KOPT-K1 (cell line): ENCODE measurements around the gene DPY19L2.
"Not testable (repeated sequence)": the region's sequence is repeated elsewhere in the genome, so short reads cannot be mapped to it uniquely, and the experiment has no call there.

Experiments
- H3K27ac ChIP-seq: fragments of 200-600 bp; sonication (generic); 2 replicates; pipeline ENCODE4 v1.5.1; 2016; ENCODE audit warnings: antibody characterized with exemption, mild to moderate bottlenecking, low read depth, low read length; ENCODE audit not compliant: poor library complexity, severe bottlenecking
- H3K36me3 ChIP-seq: fragments of 200-600 bp; sonication (generic); 2 replicates; pipeline ENCODE4 v1.5.1; 2017; ENCODE audit warnings: antibody characterized with exemption, mild to moderate bottlenecking, low read length, moderate library complexity; ENCODE audit not compliant: insufficient read depth
- H3K9me3 ChIP-seq: fragments of 200-600 bp; sonication (generic); 2 replicates; pipeline ENCODE4 v1.5.1; 2017; ENCODE audit warnings: antibody characterized with exemption, low read length, mild to moderate bottlenecking; ENCODE audit not compliant: insufficient read depth, poor library complexity, severe bottlenecking

The DPY19L2 gene

DNA sequence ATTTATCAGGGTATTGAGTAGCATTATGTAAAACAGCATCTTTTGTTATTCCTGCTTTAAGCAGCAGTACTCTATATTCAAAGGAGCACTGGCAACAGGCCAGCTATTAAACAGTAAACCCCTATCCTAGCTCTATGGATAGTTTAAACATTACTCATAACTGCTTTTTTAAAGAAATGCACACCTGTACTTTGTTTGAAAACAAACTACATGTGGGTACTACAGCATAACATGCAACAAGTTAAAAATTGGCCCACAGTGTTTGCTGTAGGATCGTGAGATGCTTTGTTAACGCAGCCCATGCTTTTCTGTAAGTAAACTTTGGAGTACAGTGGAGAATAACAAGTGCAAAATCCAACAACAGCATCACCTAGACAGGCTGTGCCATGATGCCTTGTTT lies 14.3 kb upstream of the DPY19L2 start:
- H3K27ac ChIP-seq, H3K9me3 ChIP-seq, H3K36me3 ChIP-seq: not testable (repeated sequence)

DNA sequence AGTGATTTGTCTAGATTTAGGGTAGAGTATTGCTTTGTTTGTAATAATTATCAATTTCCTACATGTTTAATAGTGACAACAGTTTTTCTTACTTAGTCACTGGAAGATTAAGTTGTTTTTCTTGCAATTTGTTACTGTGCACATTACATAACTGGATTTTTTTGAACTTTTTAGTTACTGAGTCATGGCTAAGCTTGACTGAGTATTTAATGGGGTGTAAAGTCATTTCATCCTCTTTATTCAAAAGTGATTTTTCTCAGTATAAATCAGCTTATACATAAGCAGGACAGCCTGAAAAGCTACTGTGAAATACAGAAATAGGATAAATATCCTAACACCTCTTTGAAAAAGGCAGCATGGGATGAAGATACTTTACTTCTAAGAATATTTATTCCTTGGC lies 12.5 kb upstream of the DPY19L2 start:
- not testable (repeated sequence) for H3K36me3 ChIP-seq, H3K9me3 ChIP-seq, H3K27ac ChIP-seq

DNA sequence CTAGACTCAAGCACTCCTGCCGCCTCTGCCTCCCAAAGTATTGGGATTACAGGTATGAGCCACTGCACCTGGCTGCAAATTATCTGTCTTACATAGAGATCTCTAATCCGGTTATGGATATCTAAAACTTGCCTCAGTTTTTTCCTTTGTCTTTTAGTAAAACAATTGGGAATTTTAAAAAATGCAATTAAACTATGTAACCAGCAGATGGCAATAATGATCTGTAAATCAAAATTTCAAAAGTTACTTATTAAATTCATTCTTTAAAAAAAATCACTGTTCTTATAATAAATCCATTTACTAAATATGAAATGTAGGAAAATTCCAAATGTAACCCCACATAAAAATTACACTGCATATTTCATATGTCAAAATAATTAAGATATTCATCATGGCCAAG lies 4.3 kb upstream of the DPY19L2 start:
- H3K36me3 ChIP-seq, H3K27ac ChIP-seq, H3K9me3 ChIP-seq: not testable (repeated sequence)

DNA sequence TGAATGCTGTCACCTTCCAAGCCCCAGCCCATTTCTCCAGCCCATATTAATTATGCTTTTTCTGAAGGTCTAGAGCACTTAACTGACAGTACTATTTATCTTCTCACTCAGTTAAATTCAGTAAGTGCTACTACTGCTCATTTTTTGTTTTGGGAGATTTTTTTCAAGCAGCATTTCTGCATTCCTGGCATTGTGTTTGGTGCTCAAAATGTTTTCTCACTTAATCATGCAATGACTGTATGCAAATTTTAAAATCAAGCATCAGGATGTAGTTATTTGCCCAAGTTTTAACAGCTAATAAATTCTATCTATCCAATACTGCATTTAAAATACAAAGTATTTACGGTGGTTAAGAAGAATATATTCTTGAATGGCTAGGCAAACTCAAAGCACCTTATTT lies 1.6 kb upstream of the DPY19L2 start:
- not testable (repeated sequence) for H3K36me3 ChIP-seq, H3K27ac ChIP-seq, H3K9me3 ChIP-seq

DNA sequence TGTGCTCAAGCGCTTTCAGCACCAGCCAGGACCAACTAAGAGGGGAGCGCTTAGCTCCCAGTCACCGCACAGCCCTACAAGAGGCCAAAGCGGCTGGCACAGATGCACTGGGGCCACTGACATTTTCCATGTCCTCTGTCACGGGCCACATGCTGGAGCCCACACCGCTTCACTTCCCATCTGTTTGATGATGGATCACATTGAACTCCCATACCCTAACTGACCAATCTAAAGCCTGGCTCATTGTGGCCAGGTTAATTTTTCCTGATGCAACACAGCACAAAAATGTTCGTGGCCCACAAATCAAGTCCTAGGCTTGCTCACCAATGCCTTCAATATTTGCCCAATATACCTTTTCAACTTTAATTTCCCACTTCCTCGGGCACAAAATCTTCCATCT lies 1.1 kb upstream of the DPY19L2 start:
- not testable (repeated sequence) for H3K36me3 ChIP-seq, H3K9me3 ChIP-seq, H3K27ac ChIP-seq

DNA sequence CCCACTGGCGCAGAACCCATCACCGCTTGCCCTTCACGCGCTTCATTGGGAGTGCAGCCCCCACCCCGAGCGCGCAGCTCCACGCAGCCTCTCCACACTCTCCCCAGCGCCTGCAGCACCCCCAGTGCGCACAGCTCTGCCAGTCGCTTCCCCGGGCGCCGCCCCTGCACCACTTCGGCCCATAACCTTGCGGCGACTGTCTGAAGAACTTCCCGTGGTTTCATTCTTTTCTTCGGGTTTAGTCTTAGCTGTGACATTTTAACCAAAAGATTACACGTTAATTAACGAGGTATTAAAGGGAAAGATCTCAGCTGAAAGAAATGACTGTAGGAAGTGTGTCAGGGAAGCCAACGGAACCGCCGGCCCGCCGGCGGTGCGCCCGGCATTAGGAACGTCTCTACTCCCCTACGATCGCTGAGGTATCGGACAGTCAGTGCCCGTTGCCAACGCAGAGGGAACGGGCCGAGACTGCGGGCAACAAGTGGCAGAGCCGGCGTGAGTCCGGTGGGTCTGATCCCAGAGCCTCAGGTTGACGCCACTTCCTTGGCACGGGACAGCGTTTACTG lies 590 bp upstream of the DPY19L2 start:
- not testable (repeated sequence) for H3K36me3 ChIP-seq, H3K27ac ChIP-seq

DNA sequence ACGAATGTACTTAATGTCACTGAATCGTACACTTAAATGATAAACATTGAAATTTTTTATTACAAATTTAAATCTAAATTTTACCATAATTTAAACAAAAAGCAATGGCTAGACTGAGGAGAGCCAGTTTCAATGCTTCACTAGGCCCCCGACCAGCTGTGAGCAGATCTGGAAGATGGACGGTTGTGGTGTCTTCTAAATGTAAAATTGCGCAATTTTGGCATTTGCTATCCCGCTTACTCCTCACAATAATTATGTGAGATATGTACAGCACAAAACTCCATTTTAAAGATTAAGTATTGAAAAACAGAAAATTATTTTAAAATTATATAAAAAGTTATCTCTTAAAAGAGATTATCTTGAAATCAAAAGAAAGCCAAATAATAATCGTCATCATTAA lies 5.3 kb downstream of the DPY19L2 start:
- H3K27ac ChIP-seq, H3K9me3 ChIP-seq, H3K36me3 ChIP-seq: not testable (repeated sequence)

More for the DNA sequence above, 590 bp upstream of the DPY19L2 start:
- H3K9me3 ChIP-seq, result not testable (repeated sequence)

DNA sequence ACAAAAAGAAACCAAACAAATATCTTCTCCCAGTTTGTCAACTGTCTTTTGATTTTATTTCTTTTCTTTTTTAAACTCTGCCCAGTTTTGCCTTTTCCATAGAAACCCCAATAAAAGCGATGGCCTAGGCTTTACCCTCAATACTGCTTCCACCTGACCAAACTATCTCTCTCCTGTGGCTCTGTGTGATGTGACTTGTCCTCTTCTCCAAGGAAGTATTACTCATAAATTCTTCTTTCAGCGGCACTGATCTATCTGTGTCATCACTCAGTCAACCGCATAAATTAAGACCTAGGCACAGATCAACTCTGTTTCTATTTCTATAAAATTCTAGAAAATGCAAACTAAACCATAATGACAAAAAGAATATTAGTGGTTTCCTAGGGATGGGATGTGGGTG lies 9.8 kb downstream of the DPY19L2 start:
- H3K9me3 ChIP-seq, H3K36me3 ChIP-seq, H3K27ac ChIP-seq: not testable (repeated sequence)

DNA sequence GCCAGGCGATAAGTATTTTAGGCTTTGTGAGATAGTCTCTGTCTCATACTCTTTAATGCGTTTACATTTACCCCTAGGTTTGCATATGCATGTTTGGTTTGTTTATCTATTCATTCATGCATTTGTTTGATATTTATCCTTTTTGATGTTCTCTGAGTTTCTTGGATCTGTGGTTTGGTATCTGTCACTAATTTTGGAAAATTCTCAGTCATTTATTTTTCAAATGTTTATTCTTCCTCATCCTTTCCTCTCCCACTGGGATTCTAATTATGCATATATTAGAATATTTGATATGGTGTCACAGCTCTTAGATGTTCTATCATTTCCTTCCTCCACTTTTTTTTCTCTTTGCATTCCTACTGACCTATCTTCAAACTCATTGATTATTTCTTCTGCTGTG lies 11.9 kb downstream of the DPY19L2 start:
- H3K27ac ChIP-seq, H3K9me3 ChIP-seq, H3K36me3 ChIP-seq: not testable (repeated sequence)

DNA sequence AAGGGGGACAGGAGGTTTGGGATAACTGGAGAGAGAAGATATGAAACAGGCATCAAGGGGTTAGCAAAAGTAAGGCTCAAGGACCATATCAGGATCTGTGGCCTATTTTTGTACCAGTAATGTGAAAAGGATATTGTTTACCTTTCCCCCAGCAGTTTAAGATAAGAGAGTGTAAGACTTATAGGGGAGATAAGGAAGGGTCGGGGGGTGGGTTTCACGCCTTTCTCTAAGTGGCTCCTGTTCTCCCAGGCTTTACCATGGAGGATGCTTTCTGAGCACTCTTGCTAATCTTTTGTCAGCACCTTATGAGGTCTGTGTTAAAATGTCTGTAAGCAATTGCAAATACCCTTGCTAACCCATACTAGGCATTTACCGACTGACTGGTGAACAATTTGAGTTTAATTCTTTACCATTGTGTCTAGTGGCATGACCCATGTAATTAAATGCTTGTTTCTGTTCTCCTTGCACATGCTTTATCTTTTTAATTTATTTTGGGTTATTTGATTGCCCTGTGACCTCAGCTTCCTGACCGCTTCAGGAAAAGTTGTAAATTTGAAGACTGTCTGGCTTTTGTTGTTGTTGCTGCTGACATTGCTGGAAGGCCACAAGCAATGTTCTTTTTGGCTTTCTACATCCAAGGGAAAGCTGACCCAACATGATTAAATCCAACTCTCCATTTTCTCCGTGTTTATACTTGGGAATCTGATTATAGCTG lies 12.6 kb downstream of the DPY19L2 start:
- not testable (repeated sequence) for H3K36me3 ChIP-seq, H3K27ac ChIP-seq, H3K9me3 ChIP-seq

DNA sequence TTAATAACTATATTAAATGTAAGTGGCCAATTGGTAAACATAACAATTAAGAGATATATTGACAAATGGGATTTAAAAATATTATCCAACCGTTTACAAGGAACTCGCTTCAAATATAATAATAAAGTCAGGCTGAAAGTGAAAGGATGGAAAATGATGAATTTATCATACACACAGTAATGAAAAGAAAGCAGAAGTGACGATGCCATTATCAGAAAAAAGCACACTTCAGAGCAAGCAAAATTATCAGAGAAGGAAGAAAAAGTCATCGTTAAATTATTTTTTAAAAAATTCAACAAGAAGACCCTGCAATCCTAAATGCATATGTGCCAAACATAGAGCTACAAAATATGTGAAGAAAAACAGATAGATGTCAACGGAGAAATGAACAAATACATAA lies 13.8 kb downstream of the DPY19L2 start:
- H3K36me3 ChIP-seq, H3K27ac ChIP-seq: not testable (repeated sequence)

DNA sequence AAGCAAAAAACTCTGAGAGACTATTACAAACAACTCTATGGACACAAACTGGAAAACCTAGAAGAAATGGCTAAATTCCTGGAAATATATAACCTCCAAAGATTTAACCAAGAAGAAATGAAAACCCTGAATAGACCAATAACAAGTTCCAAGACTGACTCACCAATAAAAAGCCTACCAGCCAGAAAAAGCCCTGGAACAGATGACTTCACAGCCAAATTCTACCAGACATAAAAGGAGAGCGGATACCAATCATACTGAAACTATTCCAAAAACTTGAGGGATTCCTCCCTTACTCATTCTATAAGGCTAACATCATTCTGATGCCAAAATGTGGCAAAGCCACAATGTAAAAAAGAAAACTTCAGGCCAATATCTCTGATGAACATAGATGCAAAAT lies 18.8 kb downstream of the DPY19L2 start:
- H3K9me3 ChIP-seq, H3K27ac ChIP-seq, H3K36me3 ChIP-seq: not testable (repeated sequence)

More for the DNA sequence above, 13.8 kb downstream of the DPY19L2 start:
- H3K9me3 ChIP-seq, result not testable (repeated sequence)

DNA sequence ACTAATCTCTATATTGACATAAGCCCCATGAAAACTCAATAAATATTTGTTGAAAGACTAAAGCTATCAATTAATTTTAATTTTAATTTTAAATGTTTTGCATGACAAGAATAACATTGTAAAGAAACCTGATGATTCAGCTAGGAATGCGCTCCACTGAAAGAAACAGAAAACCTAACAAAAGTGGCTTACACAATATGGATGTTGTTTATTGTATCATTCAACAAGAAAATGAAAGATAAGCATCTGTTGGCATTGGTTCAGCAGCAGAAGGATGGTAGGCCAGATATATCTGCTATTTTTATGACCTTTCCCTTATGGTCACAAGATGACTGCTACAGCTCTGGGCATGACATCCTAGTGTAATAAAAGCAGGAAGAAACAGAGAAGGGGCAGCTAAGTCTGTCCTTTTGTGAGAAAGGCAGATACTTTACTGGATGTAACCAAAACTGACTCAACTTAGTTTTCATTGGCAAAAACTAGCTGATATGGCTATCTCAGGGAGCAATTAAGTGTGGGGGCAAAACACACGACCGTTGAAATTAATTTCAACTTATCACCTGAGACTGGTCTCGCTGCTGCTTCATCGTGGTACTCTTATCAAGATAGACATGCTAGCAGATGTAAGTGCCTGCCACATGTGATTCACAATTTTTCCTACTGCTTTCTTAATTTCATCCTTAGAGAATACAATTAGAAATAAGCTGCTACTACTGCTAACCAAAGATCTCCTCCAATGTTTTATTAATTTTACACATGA lies 24.7 kb downstream of the DPY19L2 start:
- not testable (repeated sequence) for H3K27ac ChIP-seq, H3K9me3 ChIP-seq, H3K36me3 ChIP-seq

DNA sequence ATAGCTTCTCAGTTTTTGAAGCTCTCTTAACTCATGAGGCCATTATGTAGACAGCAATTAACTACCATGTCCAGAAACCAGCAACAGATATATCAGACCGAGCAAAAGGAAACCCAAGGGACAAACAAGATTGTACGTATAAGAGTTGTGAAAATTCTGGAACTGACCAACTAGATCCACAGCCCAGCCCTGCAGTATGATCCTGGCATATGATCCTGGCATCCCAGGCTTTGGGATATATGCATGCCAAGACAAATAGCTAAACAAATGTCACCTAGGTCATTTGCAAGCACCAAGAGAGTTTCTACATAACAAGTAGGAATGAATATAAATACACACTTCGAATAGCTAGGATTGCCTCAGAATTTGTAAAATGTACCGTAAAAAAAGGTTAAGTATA lies 44.0 kb downstream of the DPY19L2 start:
- H3K9me3 ChIP-seq, H3K27ac ChIP-seq, H3K36me3 ChIP-seq: not testable (repeated sequence)

DNA sequence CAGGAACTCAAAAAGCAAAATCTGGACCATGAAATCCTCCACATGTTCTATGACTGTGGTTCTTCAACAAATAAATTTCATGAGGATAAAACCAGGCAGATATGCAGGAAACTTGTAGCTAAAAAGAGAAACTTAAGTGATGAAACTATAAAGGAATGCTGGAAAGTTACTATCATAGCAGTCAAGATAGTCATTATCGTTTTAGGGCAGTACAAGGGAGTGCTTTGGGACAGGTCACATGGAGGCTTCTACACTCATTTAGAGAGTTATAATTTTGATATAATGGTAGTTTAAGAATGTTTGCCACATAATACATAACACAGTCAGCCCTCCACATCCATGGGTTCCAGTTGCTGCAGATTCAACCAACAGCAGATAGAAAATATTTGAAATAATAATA lies 52.7 kb downstream of the DPY19L2 start:
- not testable (repeated sequence) for H3K36me3 ChIP-seq, H3K27ac ChIP-seq, H3K9me3 ChIP-seq

DNA sequence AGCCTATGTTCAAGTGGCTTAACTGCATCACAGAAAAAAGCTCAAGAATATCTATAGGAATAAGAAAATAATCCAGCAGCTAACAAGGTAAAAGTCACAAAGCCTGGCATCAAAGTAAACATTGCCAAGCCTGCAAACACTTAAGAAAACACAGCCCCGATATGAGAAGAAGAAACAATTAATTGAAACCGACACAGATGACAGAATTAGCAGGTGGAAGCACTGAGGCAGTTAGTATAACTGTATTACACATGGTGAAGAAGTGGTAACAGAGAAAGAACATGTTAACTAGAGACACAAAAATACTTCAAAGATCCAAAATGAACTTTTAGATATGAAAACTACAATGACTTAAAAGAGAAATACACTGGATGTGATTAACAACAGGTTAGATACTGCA lies 57.0 kb downstream of the DPY19L2 start:
- not testable (repeated sequence) for H3K9me3 ChIP-seq, H3K36me3 ChIP-seq, H3K27ac ChIP-seq
